GM12873 (cell line): ENCODE data around the gene SSC5D.

Experiments used
- CTCF ChIP-seq: IDR thresholded peaks from 2 replicates; pipeline ENCODE4 v1.5.1; 2012; ENCODE audit warnings: low read depth, mild to moderate bottlenecking, moderate library complexity, low read length, control low read depth; ENCODE audit not compliant: insufficient read depth; ENCODE audit errors: missing control alignments

SSC5D gene

GRCh38 chr19:55504981-55505380 is 16.7 kb downstream of the SSC5D start:
- no peak for TF ChIP-seq CTCF

GRCh38 chr19:55508120-55508519 is 19.9 kb downstream of the SSC5D start:
- no peak for TF ChIP-seq CTCF

GRCh38 chr19:55516878-55517620 is 28.8 kb downstream of the SSC5D start:
- peak; percentile 88 for TF ChIP-seq CTCF

GRCh38 chr19:55519451-55520311 is 31.4 kb downstream of the SSC5D start:
- no peak for TF ChIP-seq CTCF

GRCh38 chr19:55520691-55521292 is 32.6 kb downstream of the SSC5D start:
- TF ChIP-seq CTCF = no peak

- no peak for TF ChIP-seq CTCF
These were observed 37.3 kb downstream of the SSC5D start for GRCh38 chr19:55525289-55526101.
